DMS53 (cell line): ENCODE data around the gene HAPLN1.
"Not testable (repeated sequence)": the region's sequence is repeated elsewhere in the genome, so short reads cannot be mapped to it uniquely, and the experiment has no call there.

Experiments used
- DNase-seq: peaks from one replicate; lab custom pipeline; 2025; lab: John Stamatoyannopoulos, UW

HAPLN1 gene

GRCh38 chr5:83720836-83721537 lies at the start of gene HAPLN1:
TSS of gene HAPLN1 (minus strand) at chr5:83720855. CDS start at chr5:83673523, 47,332 bp downstream.
- peak; percentile 6 for DNase-seq

DNA sequence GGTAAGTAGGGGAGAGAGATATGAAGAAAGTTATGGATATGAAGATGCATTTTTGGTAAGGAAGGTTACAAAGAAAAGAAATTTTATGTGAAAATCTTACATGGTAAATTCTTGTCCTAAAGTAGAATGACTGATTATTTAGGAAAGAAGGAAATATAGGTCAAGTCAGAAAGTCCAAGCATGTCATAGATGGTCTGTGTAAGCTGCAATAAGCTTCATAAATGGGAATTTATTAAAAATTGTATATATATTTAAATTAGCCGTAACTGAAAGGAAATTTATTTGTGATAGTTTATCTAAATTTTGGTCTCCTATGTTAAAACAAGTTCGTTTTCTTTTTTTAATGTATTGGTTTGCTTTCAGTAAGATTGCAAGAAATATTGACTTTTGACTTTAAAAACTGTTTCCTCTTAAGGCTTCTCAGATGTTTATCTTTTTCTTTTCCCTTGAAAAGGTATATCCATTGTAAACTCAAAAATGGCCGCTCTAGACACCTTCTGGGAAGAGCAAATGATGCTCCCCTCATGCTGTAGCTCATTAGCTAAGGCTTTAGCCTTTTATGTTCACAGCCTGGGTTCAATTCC lies 46.8 kb upstream of the HAPLN1 start:
- peak; percentile 48 for DNase-seq

- DNase-seq = no peak
These were observed 43.4 kb upstream of the HAPLN1 start for GRCh38 chr5:83764101-83764500.

GRCh38 chr5:83760579-83760978 lies 39.9 kb upstream of the HAPLN1 start:
- no peak for DNase-seq

- no peak for DNase-seq
These were observed 32.0 kb upstream of the HAPLN1 start for GRCh38 chr5:83752700-83753099.

- DNase-seq = no peak
These were observed 30.5 kb upstream of the HAPLN1 start for GRCh38 chr5:83751201-83751600.

GRCh38 chr5:83750749-83751148 lies 30.1 kb upstream of the HAPLN1 start:
- no peak for DNase-seq

- no peak for DNase-seq
These were observed 25.2 kb upstream of the HAPLN1 start for GRCh38 chr5:83745816-83746215.

GRCh38 chr5:83744821-83745220 lies 24.2 kb upstream of the HAPLN1 start:
- DNase-seq = no peak

- DNase-seq = no peak
These were observed 21.4 kb upstream of the HAPLN1 start for GRCh38 chr5:83742089-83742488.

GRCh38 chr5:83741571-83741970 lies 20.9 kb upstream of the HAPLN1 start:
- peak; percentile 51 for DNase-seq

GRCh38 chr5:83740741-83741140 lies 20.1 kb upstream of the HAPLN1 start:
- no peak for DNase-seq

DNA sequence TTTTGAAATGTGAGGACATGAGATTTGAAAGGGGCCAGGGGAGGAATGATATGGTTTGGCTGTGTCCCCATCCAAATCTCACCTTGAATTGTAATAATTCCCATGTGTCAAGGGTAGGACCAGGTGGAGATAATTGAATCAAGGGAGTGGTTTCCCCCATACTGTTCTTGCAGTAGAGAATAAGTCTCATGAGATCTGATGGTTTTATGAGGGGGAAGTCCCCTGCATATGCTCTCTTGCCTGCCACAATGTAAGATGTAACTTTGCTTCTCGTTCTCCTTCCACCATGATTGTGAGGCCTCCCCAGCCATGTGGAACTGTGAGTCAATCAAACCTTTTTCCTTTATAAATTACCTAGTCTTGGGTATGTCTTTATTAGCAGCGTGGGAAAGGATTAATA lies 15.5 kb upstream of the HAPLN1 start:
- DNase-seq = not testable (repeated sequence)

DNA sequence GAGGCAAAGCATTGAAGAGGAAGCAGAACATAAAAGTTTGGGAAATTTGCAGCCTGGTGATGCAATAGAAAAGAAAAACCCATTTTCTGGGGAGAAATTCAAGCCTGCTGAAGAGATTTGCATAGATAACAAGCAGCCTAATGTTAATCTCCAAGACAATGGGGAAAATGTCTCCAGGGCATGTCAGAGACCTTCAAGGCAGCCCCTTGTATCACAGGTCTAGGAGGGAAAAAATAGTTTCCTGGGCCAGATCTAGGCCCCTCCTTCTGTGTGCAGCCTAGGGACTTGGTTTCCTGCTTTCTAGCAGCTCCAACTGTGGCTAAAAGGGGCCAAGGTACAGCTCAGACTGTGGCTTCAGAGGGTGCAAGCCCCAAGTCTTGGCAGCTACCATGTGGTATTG lies 14.4 kb upstream of the HAPLN1 start:
- not testable (repeated sequence) for DNase-seq

- DNase-seq = no peak
These were observed 11.0 kb upstream of the HAPLN1 start for GRCh38 chr5:83731638-83732037.

DNA sequence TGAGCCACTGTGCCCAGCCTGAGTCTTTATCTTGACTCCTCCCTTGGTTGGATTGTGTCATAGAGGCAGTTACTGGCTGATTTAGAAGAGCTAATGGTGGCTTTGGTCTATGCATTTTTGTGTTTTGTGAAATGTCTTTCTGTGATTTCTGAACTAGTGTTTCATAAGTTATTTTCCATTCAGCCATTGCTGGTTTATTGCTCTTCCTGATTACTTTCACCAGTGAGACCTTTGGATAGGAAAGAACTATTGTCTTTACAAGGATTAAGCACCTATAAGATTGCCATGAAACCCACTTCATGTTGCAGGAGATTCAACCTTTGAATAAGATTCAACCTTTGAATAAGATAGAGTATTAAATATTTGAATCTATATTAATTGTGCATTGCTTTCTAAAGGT lies 8.7 kb upstream of the HAPLN1 start:
- no peak for DNase-seq

GRCh38 chr5:83726912-83727311 lies 6.3 kb upstream of the HAPLN1 start:
- peak; percentile 41 for DNase-seq

- no peak for DNase-seq
These were observed 4.3 kb upstream of the HAPLN1 start for GRCh38 chr5:83724935-83725334.

DNA sequence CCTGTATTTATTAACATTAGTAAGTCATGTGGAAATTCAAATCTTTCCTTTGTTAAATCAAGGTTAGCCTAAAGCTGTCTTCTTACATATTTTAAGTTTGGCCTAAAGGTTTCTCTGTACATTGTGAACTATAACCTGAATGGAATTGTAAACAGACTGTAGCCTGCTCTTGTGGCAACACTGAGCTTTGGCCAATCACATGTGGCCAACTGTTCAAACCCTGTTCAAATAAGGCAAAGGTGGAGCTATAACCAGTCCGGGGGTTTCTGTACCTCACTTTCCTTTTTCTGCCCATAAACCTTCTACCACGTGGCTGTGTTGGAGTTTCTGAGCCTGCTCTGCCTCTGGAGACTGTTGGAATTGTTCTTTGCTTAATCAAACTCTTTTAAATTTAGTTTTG lies 3.3 kb upstream of the HAPLN1 start:
- peak; percentile 39 for DNase-seq

DNA sequence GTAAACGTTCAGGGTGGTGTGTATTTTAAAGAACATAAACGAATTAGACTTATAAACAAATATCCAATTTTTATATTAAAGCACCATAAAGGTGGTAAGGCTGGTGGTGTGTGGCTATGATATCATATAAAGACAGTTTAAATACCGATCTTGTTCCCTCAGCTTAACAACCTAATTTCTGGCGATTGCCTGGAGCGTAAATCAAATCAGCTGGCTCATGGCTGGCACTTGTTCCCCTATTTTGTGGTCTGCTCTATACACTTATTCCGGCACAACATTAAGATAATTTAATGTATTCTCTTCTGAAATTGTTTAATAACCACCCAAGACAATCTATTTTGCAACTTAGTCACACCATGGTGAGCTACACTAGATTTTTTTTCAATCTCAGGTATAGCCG lies 2.4 kb upstream of the HAPLN1 start:
- DNase-seq = no peak

DNA sequence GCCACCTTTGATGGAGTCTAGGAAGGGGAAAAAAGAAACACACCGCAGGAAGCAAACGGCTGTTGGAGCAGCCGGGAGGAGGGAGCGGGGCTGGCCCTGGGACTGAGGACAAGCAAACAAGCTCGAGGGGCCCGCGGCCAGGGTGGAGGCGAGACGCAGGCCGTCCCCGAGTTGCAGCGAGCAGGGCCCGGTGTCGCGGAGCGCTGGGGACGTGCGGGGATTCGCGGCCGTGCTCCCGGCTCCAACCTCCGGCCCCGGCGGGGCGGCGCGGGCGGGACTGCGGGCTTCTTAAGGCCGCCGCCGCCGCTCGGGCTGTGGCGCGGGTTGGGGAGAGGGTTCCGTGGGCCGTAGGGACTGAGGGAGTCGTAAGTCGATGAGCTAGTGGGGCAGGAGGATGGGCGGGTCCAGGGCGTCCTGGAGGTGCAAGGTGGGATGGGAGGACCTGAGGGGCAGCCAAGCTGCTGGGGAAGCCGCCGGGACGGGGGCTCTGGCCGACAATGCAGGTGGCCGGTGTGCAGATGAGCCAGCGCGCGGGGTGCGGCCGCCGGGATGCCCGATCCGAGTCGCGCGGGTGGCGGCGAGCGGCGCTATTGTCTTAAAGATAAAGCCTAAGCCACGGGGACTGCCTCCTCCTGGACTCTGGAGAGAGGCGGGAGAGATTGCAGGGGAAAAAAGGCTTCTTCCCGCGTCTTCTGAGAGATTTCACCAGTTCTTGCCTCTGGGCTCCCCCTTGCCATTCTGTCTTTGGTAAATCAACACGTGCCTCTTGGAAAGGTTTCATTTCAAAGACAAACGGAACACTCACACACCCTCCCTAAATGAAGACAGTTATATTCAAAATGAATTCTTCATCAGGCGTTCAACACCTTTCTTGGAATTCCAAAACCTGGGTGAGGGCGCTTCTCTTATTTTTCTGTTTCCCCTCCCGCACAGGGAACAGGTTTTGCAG lies 1.6 kb upstream of the HAPLN1 start:
- peak; percentile 92 for DNase-seq

GRCh38 chr5:83718936-83719495 lies 1.6 kb downstream of the HAPLN1 start:
- DNase-seq = no peak
